Sigmoid colon (tissue), 3 donors: ENCODE measurements around the gene STAG1.

Source experiments
- CTCF ChIP-seq, 4 experiments: fragments of 450-650 bp in 3 of 4; fragments of 200-600 bp in 1 of 4; IDR thresholded peaks; one replicate each; pipeline ENCODE4 v1.5.1; 2016 to 2019; ENCODE audit warnings: antibody characterized with exemption in 4 of 4, mild to moderate bottlenecking in 3 of 4, moderate library complexity in 2 of 4
- POLR2A ChIP-seq, 2 donors: fragments of 450-650 bp; IDR thresholded peaks; one replicate each; pipeline ENCODE4 v1.6.1; 2016; ENCODE audit warnings: antibody characterized with exemption in 2 of 2, mild to moderate bottlenecking in 2 of 2, moderate library complexity in 2 of 2

GRCh38 chr3:136412307-136412706, 339.9 kb downstream of the STAG1 start:
- TF ChIP-seq CTCF (IDR thresholded peaks at IDR 0.05) (no peak), POLR2A (IDR thresholded peaks at IDR 0.05) (no peak)
